HFF-Myc (cell line): ENCODE results near the gene SMKR1.

Experiments used
- DNase-seq: peaks from one replicate; pipeline ENCODE4 v3.0.0-alpha.2; 2011; ENCODE audit warnings: low read depth; ENCODE audit errors: extremely low read depth
- H3K4me3 ChIP-seq: replicated peaks from 2 replicates; pipeline ENCODE4 v1.5.1; 2011; ENCODE audit warnings: low read depth, mild to moderate bottlenecking, control low read depth, low read length
- TF ChIP-seq, protein P1 (sequence below): IDR thresholded peaks from 2 replicates; pipeline ENCODE4 v1.5.1; 2012; ENCODE audit warnings: mild to moderate bottlenecking, low read depth, low read length, control low read depth; ENCODE audit errors: missing control alignments

Gene SMKR1

DNA sequence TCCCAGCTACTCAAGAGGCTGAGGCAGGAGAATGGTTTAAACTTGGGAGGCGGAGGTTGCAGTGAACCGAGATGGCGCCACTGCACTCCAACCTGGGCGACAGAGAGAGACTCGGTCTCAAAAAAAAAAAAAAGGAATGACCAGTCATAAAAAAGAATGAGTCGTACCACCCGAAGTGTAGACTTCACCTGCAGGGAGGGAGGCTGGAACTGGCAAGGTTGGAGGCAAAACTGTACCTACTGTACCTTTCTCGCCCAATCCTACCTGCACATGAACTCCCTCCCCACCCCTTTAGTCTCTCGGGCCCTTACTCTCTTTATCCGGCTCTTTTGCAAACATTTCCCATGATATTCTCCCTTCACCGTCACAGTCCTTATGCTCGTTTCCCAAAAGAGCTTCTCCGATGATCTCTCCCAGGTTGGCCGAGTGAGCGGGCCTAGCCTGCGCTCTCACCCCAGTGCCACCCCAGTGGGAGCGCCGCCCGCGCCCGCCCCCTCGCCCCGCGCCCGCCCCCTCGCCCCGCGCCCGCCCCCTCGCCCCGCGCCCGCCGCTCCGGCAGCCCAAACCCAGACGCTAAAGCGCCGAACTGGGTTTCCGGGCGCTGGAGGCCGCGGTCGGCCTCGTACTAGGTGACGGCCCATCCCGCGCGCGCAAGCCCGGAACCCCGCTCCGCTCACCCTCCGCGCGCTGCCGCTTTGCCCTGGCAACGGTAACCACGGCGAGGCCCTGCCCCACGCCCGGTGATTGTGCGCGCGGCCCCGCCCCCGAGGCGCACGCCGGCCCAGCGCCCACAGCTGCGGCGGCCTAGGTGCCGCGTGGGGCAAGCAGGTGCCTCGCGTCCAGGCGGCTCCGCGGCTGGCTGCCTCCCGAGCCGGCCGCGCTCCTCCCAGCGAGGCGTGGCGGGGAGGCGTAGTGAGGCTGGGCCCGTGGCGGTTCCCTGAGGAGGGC is at the start of gene SMKR1:
SMKR1 (plus strand) TSS at position 772 of the 948 bp plus-strand sequence. CDS start 294 bp downstream, outside the sequence.
- peak within 1 kb of the TSS; percentile 49 for H3K4me3 ChIP-seq
- TF ChIP-seq, protein P1, sequence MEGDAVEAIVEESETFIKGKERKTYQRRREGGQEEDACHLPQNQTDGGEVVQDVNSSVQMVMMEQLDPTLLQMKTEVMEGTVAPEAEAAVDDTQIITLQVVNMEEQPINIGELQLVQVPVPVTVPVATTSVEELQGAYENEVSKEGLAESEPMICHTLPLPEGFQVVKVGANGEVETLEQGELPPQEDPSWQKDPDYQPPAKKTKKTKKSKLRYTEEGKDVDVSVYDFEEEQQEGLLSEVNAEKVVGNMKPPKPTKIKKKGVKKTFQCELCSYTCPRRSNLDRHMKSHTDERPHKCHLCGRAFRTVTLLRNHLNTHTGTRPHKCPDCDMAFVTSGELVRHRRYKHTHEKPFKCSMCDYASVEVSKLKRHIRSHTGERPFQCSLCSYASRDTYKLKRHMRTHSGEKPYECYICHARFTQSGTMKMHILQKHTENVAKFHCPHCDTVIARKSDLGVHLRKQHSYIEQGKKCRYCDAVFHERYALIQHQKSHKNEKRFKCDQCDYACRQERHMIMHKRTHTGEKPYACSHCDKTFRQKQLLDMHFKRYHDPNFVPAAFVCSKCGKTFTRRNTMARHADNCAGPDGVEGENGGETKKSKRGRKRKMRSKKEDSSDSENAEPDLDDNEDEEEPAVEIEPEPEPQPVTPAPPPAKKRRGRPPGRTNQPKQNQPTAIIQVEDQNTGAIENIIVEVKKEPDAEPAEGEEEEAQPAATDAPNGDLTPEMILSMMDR: no peak
- DNase-seq: no peak

DNA sequence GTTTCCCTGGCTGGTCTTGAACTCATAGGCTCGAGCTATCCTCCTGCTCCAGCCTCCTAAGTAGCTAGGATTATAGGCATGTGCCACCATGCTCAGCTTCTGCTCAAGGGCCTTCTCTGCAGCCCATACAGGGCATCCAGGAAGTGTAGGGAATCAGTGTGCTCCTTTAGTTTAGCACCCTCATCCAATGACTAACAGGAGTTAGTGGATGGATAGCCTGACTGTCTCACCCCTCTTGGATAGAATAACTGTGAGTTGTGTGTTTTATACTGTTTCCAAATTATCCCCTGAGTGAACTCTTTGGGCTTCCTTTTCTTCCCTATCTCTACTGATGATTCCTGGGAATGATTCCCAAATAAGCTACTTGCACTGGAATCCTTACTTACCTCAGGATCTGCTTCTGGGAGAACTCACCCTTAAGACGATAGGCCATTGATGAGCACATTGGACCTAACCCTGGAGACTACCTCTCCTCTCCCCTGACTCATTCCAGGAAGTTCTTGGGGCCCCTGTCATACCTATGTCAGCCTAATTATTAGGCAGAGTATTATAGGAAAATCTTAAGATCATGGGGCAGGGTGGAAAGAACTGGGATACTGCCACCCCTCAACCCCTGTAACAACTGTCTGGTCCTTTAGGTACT is 49.6 kb upstream of the SMKR1 start:
- H3K4me3 ChIP-seq: no peak overlapping the region
- DNase-seq: no peak
- TF ChIP-seq, protein P1: no peak

DNA sequence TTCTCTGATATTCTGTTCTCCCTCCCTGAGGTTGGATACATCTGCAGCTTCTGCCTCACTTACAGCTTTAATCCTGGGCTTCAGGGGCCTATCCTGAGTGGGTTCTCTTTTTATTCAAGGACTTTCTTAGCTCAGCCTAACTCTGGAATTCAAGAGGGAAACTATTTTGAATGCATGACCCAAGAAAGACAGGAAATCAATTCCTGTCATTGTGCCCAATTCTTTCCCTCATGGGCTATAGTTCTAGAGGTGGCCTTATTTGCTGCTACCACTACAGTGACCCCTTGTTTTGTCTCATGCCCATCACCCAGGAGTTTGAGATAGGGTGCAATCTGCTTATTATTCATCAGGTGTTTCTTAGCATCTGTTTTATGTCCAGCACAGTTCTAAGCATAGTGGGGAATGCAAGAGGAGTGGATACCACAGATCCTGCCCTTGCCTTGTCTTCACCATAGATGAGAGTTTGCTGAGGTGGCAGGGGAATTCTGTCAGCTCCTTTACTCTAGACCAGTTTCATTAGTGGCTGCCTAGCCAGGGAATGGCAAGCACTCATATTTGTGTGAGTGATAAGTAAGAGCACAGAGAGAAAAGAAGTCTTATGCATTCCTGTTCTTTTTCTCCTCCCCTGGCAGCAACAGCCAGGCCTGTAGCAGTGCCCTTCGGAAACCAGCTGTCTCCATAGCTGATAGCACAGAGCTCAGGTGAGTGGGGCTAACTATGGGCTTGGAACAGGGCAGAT is 48.7 kb upstream of the SMKR1 start:
- no peak for DNase-seq
- TF ChIP-seq, protein P1: no peak
- H3K4me3 ChIP-seq: no peak overlapping the region

DNA sequence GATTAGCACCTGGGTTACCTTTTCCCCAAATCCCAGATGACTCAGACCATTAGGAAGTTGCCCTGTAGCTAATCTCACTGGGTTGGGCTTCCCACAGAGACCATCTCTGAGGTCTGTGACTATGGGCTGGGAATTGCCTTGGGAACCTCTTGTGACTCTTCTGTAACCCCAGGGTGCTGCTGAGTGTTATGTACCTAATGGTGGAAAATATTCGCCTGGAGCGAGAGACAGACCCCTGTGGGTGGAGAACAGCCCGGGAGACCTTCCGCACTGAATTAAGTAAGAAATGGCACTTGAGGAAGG is 48.1 kb upstream of the SMKR1 start:
- H3K4me3 ChIP-seq: no peak overlapping the region
- TF ChIP-seq, protein P1: no peak
- DNase-seq: no peak

DNA sequence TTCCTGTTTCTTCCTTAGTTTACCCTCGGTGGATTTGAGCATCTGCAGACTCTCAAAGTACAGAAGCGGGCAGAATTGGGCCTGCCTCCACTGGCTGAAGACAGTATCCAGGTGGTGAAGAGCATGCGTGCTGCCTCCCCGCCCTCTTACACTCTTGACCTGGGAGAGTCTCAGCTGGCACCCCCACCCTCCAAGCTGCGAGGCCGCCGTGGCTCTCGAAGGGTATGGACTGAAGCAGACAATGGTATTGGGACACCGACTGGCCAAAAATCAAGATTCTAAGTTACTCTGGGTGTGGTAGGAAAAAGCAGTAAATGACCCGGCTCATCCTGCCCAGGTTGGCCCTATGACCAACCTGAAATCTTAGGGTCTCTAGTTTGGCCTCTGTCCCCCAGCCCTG is 45.9 kb upstream of the SMKR1 start:
- no peak for DNase-seq
- H3K4me3 ChIP-seq: no peak overlapping the region
- TF ChIP-seq, protein P1: no peak

DNA sequence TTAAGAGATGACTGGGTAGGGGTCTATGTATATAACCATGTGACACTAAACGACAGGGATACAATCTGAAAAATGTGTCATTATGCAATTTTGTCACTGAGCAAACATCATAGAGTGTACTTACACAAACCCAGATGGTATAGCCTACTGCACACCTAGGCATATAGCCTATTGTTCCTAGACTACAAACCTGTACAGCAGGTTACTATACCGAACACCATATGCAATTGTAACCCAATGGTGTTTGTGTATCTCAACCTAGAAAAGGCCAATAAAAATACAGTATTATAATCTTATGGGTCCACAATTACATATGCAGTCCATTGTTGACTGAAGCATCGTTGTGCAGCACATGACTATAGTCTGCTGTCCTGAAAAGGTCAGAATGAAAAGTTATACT is 45.2 kb upstream of the SMKR1 start:
- no peak for DNase-seq
- no peak overlapping the region for H3K4me3 ChIP-seq
- TF ChIP-seq, protein P1: no peak
